Pulmonary artery endothelial cell (primary cell): ENCODE data around the gene LSM4. TPM values are rescaled to one million over a fixed set of nuclear protein-coding genes. Genes with fewer than 3 reads are reported as not detected.

Source experiments
- total RNA-seq: library from RNA; depleted of rRNA; stranded (reverse); fragments of >200 nt; gene quantifications from 2 replicates; pipeline ENCODE4 v1.2.3, GENCODE V29; 2014

The LSM4 gene
- total RNA-seq, 1 donor from 2014 or later = 172 TPM

Other genes starting within 250 kb of the LSM4 start
- 0.18 TPM in 1 of 2 replicates, not detected in the other for gene IL12RB1, start 236.1 kb downstream of the LSM4 start, total RNA-seq
- 0.67 and 0.92 TPM in 2 replicates for gene MAST3, start 225.3 kb downstream of the LSM4 start, total RNA-seq
- gene PIK3R2, start 169.9 kb downstream of the LSM4 start, total RNA-seq = 2.4 and 2.8 TPM in 2 replicates
- gene IFI30, start 149.3 kb downstream of the LSM4 start, total RNA-seq = 2.2 and 2.4 TPM in 2 replicates
- gene MPV17L2, start 129.9 kb downstream of the LSM4 start, total RNA-seq = 10.3 and 13.0 TPM in 2 replicates
- 0.99 TPM in 2 replicates for gene RAB3A, start 119.0 kb downstream of the LSM4 start, total RNA-seq
- gene PDE4C, start 96.6 kb downstream of the LSM4 start, total RNA-seq = 0.04 and 0.20 TPM in 2 replicates
- 0.07 TPM in 1 of 2 replicates, not detected in the other for gene IQCN, start 48.6 kb downstream of the LSM4 start, total RNA-seq
- 124 and 131 TPM in 2 replicates for gene JUND, start 41.5 kb downstream of the LSM4 start, total RNA-seq
- gene PGPEP1, start 17.5 kb upstream of the LSM4 start, total RNA-seq = 23.9 and 25.7 TPM in 2 replicates
- 95.0 and 102 TPM in 2 replicates for gene GDF15, start 63.1 kb upstream of the LSM4 start, total RNA-seq
- gene LRRC25, start 74.5 kb upstream of the LSM4 start, total RNA-seq = not detected in 2 replicates
- 75.4 and 84.3 TPM in 2 replicates for gene SSBP4, start 96.3 kb upstream of the LSM4 start, total RNA-seq
- gene ISYNA1, start 115.1 kb upstream of the LSM4 start, total RNA-seq = 45.2 and 46.0 TPM in 2 replicates
- 13.4 and 15.3 TPM in 2 replicates for gene ELL, start 199.0 kb upstream of the LSM4 start, total RNA-seq
- gene FKBP8, start 220.5 kb upstream of the LSM4 start, total RNA-seq = 130 and 186 TPM in 2 replicates
- 75.2 and 84.4 TPM in 2 replicates for gene KXD1, start 234.8 kb upstream of the LSM4 start, total RNA-seq
- 882 and 970 TPM in 2 replicates for gene UBA52, start 248.8 kb upstream of the LSM4 start, total RNA-seq